BE2C (cell line): ENCODE measurements around the gene STAT5B.
"Not testable (repeated sequence)": the region's sequence is repeated elsewhere in the genome, so short reads cannot be mapped to it uniquely, and the experiment has no call there.

Experiments
- DNase-seq: peaks from one replicate; pipeline ENCODE4 v3.0.0-alpha.2; 2020
- H3K27me3 ChIP-seq: fragments of 250-450 bp; sonication (Bioruptor Pico); 2 replicates; pipeline ENCODE4 v1.5.1; 2020; ENCODE audit warnings: mild to moderate bottlenecking
- H3K36me3 ChIP-seq: fragments of 250-450 bp; sonication (Bioruptor Pico); 2 replicates; pipeline ENCODE4 v1.5.1; 2020; ENCODE audit warnings: mild to moderate bottlenecking
- H3K4me1 ChIP-seq: fragments of 250-450 bp; sonication (Bioruptor Pico); 2 replicates; pipeline ENCODE4 v1.5.1; 2020
- H3K4me3 ChIP-seq: 2 replicates; pipeline ENCODE4 v1.5.1; 2011; ENCODE audit warnings: low read depth, low read length
- H3K9me3 ChIP-seq: fragments of 250-450 bp; sonication (Bioruptor Pico); 2 replicates; pipeline ENCODE4 v1.5.1; 2020
- TF ChIP-seq, protein P1 (sequence below): IDR thresholded peaks from 2 replicates; pipeline ENCODE4 v1.5.1; 2012; ENCODE audit warnings: mild to moderate bottlenecking, low read depth, low read length

The STAT5B gene

DNA sequence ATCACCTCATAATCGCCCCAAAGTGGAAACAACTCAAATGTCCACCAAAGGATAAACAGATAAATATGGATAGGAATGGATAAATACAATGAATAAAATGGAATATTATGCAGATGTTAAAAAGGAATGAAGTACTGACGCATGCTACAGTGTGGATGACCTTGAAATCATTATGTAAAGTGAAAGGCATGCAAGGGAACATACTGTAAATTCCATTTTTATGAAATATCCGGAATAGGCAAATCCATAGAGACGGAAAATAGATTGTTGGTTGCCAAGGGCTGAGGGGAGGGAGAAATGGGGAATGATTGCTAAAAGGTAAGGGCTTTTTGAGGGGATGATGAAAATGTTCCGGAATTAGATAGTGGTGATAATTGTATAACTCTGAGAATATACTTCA is 36.0 kb downstream of the STAT5B start:
- Histone ChIP-seq H3K27me3 (no peaks in the 10 kb centered on the region), H3K4me3 (no peak overlapping the region), H3K4me1 (no peaks in the 10 kb centered on the region), H3K36me3 (no peaks in the 10 kb centered on the region), H3K9me3 (no peaks in the 10 kb centered on the region)
- TF ChIP-seq, protein P1, sequence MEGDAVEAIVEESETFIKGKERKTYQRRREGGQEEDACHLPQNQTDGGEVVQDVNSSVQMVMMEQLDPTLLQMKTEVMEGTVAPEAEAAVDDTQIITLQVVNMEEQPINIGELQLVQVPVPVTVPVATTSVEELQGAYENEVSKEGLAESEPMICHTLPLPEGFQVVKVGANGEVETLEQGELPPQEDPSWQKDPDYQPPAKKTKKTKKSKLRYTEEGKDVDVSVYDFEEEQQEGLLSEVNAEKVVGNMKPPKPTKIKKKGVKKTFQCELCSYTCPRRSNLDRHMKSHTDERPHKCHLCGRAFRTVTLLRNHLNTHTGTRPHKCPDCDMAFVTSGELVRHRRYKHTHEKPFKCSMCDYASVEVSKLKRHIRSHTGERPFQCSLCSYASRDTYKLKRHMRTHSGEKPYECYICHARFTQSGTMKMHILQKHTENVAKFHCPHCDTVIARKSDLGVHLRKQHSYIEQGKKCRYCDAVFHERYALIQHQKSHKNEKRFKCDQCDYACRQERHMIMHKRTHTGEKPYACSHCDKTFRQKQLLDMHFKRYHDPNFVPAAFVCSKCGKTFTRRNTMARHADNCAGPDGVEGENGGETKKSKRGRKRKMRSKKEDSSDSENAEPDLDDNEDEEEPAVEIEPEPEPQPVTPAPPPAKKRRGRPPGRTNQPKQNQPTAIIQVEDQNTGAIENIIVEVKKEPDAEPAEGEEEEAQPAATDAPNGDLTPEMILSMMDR: no peak
- no peak for DNase-seq

DNA sequence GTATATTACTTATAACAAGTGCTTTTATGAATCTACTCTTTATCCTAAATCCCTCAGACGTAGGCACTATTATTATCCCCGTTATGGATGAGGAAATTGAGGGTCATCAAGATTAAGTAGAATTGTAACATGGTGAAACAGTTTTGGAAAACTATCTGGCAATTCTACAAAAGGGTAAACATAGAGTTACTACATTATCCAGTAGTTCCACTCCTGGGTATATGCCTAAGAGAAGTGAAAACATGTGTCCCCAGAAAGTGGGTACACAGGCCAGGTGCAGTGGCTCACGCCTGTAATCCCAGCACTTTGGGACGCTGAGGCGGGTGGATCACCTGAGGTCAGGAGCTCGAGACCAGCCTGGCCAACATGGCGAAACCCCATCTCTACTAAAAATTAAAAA is 36.6 kb downstream of the STAT5B start:
- not testable (repeated sequence) for H3K36me3 ChIP-seq, H3K9me3 ChIP-seq, H3K27me3 ChIP-seq, DNase-seq, H3K4me1 ChIP-seq, H3K4me3 ChIP-seq

DNA sequence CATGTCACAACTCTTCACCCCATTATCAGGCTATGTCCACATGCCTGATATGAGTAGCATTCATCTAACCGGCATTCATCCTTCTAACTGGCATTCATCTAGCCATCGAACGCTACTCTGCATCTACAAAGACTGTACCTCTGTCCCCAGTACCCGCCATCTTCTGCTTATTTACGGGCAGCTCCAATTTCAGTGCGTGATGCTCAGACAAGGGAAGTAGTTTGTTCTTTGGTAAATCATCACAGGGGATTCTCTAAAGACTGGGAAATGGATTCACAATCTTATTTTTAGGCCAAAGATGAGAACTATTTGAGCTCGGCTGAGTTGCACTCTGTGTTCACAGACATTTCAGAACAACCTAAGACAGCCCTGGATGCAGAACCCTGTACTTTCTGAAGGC is 39.4 kb downstream of the STAT5B start:
- TF ChIP-seq, protein P1: no peak
- no peak for DNase-seq
- Histone ChIP-seq H3K27me3 (no peaks in the 10 kb centered on the region), H3K4me1 (no peaks in the 10 kb centered on the region), H3K4me3 (no peak overlapping the region), H3K36me3 (no peaks in the 10 kb centered on the region), H3K9me3 (no peaks in the 10 kb centered on the region)

DNA sequence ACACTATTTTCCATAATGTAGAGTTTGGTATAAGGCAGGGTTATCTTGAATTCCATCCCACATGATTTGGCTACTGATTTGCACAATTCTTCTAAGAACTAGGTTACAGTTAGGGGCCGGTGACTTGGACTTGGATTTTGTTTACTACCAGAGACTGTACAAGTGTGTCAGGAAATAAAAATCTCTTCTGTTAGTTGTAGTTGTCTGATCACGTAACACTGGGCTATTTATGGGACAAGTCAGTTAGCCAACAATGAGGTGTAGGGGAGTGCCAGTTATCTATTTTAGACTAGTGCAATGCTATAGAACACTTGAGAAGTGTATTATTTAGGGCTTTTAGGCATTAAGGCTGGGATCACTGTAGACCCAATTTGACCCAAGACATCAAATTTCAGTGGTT is 42.2 kb downstream of the STAT5B start:
- no peak for DNase-seq
- TF ChIP-seq, protein P1: no peak
- no peak overlapping the region for H3K4me3 ChIP-seq

DNA sequence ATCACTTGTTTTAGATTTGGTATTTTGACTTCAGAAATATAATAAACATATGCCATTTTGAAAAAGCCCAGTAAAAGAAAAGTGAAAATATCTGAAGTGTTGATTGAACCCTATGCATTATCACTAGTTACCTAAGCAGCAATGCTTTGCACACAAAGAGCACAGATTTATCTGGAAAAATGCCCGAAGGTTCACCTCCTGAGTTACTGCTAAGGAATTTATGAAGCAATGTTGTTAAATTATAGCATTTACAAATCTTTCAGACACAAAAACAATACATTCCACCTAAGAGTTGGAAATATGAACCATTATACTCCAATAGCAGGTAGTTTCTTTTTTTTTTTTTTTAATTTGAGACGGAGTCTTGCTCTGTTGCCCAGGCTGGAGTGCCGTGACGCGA is 43.0 kb downstream of the STAT5B start:
- TF ChIP-seq, protein P1: no peak
- H3K36me3 ChIP-seq: no peaks in the 10 kb centered on the region
- no peaks in the 10 kb centered on the region for H3K9me3 ChIP-seq
- H3K27me3 ChIP-seq: no peaks in the 10 kb centered on the region
- no peak overlapping the region for H3K4me3 ChIP-seq
- no peaks in the 10 kb centered on the region for H3K4me1 ChIP-seq
- no peak for DNase-seq

More for the DNA sequence above, 42.2 kb downstream of the STAT5B start:
- H3K36me3 ChIP-seq: no peaks in the 10 kb centered on the region
- no peaks in the 10 kb centered on the region for H3K4me1 ChIP-seq
- H3K9me3 ChIP-seq: no peaks in the 10 kb centered on the region
- no peaks in the 10 kb centered on the region for H3K27me3 ChIP-seq

DNA sequence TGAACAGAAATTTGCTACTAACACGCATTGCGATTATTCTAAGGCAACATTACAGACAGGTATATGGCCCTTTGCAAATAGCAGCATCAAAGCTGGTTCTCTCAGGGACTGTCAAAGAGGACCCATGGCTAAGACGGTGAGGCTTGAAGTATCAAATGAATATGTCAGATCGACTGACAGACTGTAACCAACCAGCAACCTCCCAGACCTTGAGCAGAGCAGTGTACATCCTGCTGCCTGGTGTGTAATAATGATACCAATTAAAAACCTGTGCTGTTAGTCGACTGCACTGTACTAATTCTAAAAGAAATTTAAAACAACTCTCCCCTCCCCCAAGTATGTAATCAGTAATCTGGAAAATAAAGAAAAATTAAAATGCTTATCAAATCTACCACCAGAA is 46.0 kb downstream of the STAT5B start:
- Histone ChIP-seq H3K27me3 (no peaks in the 10 kb centered on the region), H3K9me3 (no peaks in the 10 kb centered on the region), H3K4me3 (no peak overlapping the region), H3K36me3 (no peaks in the 10 kb centered on the region; the same call in 1 of the 2 replicates), H3K4me1 (no peaks in the 10 kb centered on the region; the same call in 1 of the 2 replicates)
- TF ChIP-seq, protein P1: no peak
- DNase-seq: no peak
